Astrocyte (in vitro differentiated cells and primary cell): ENCODE measurements around the gene TRIM67.

ENCODE experiments used
- EZH2 ChIP-seq: IDR thresholded peaks from 2 replicates; pipeline ENCODE4 v1.6.1; 2012; ENCODE audit warnings: mild to moderate bottlenecking, low read length, inconsistent platforms; ENCODE audit not compliant: insufficient read depth
- TF ChIP-seq, protein P1 (sequence below): IDR thresholded peaks from 2 replicates; pipeline ENCODE4 v1.5.1; 2011; ENCODE audit warnings: low read depth, mild to moderate bottlenecking, inconsistent platforms, low read length, moderate library complexity; ENCODE audit not compliant: insufficient read depth

DNA sequence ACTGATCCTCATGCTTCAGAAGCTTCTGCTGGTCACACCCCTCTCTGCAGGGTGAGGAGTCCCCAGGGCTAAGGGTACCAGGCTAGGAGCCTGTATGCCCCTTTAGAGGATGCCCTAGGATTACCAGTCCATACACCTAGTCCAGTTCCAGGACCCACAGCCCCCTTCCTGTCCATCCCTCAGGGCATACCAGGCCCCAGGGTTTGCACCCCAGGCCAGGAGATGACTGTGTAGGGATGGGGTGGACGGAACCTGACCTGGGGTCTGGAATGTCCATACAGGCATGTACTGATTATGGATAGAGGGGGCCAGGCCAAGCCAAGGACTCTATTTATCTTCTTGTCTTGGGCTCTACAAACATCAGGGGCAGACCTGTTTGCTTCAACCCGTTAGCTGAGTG lies 34.9 kb downstream of the TRIM67 start:
- TF ChIP-seq, protein P1, sequence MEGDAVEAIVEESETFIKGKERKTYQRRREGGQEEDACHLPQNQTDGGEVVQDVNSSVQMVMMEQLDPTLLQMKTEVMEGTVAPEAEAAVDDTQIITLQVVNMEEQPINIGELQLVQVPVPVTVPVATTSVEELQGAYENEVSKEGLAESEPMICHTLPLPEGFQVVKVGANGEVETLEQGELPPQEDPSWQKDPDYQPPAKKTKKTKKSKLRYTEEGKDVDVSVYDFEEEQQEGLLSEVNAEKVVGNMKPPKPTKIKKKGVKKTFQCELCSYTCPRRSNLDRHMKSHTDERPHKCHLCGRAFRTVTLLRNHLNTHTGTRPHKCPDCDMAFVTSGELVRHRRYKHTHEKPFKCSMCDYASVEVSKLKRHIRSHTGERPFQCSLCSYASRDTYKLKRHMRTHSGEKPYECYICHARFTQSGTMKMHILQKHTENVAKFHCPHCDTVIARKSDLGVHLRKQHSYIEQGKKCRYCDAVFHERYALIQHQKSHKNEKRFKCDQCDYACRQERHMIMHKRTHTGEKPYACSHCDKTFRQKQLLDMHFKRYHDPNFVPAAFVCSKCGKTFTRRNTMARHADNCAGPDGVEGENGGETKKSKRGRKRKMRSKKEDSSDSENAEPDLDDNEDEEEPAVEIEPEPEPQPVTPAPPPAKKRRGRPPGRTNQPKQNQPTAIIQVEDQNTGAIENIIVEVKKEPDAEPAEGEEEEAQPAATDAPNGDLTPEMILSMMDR: no peak
- no peak for TF ChIP-seq EZH2
